ENCODE measurements around the gene SCYGR6. TPM values are rescaled to one million over a fixed set of nuclear protein-coding genes. Genes with fewer than 3 reads are reported as not detected.

SCYGR6 gene
- total RNA-seq, 1 experiment from 2014 or later: not detected

GRCh38 chr2:227707390-227707789 lies 17.2 kb downstream of the SCYGR6 start:
- H3K9me3 Mint-ChIP-seq: peaks cover 6% of the 10 kb centered on the region
- H3K4me3 Mint-ChIP-seq: no peak overlapping the region
- H3K36me3 Mint-ChIP-seq: peaks cover 11% of the 10 kb centered on the region
- ATAC-seq (no peak), DNase-seq (ENCODE audit: low spot score) (no peak)
- POLR2A ChIA-PET: no interaction called here
- H3K27ac Mint-ChIP-seq: no peak overlapping the region
- no peaks in the 10 kb centered on the region for H3K27me3 Mint-ChIP-seq (ENCODE audit: low read depth)
- CTCF ChIA-PET: no interaction called here
- 0 out of 2 replicates have a peak, but pooled peaks cover 3% of the 10 kb centered on the region for H3K4me1 Mint-ChIP-seq
- no peak for TF ChIP-seq MXD4 (CRISPR knock-in tag; IDR thresholded peaks at IDR 0.05; ENCODE audit: borderline replicate concordance)
- TF ChIP-seq HMGA2 (CRISPR knock-in tag; IDR thresholded peaks at IDR 0.05): peak; percentile 54

GRCh38 chr2:227706859-227707258 lies 17.7 kb downstream of the SCYGR6 start:
- no peak overlapping the region for H3K4me3 Mint-ChIP-seq
- H3K27me3 Mint-ChIP-seq (ENCODE audit: low read depth): no peaks in the 10 kb centered on the region
- H3K9me3 Mint-ChIP-seq: peaks cover 9% of the 10 kb centered on the region
- DNase-seq (ENCODE audit: low spot score): no peak
- POLR2A ChIA-PET: no interaction called here
- peaks cover 15% of the 10 kb centered on the region for H3K36me3 Mint-ChIP-seq
- H3K4me1 Mint-ChIP-seq: 0 out of 2 replicates have a peak, but pooled peaks cover 3% of the 10 kb centered on the region
- CTCF ChIA-PET: no interaction called here
- ATAC-seq: no peak
- TF ChIP-seq OVOL2 (CRISPR knock-in tag; IDR thresholded peaks at IDR 0.05; ENCODE audit: borderline replicate concordance) (no peak), MAX (CRISPR knock-in tag; IDR thresholded peaks at IDR 0.05) (no peak), NFYB (CRISPR knock-in tag; conservative IDR thresholded peaks at IDR 0.05; ENCODE audit: low read depth) (no peak)
- no peak overlapping the region for H3K27ac Mint-ChIP-seq

- no peaks in the 10 kb centered on the region for H3K27me3 Mint-ChIP-seq (ENCODE audit: low read depth)
- ATAC-seq (no peak), DNase-seq (ENCODE audit: low spot score) (no peak)
- CTCF ChIA-PET: no interaction called here
- H3K27ac Mint-ChIP-seq: no peak overlapping the region
- 0 out of 2 replicates have a peak, but pooled peaks cover 10% of the 10 kb centered on the region for H3K9me3 Mint-ChIP-seq
- POLR2A ChIA-PET: interaction anchor here (0.5 kb wide), 1 partner anchor 18 kb away, joined by 4 read pairs; no protein-coding TSS in a partner anchor
- 0 out of 2 replicates have a peak, but pooled peaks cover 3% of the 10 kb centered on the region for H3K4me1 Mint-ChIP-seq
- H3K36me3 Mint-ChIP-seq: peaks cover 20% of the 10 kb centered on the region
- no peak overlapping the region for H3K4me3 Mint-ChIP-seq
- TF ChIP-seq PREB (CRISPR knock-in tag; IDR thresholded peaks at IDR 0.05; ENCODE audit: borderline replicate concordance) (no peak), ERG (CRISPR knock-in tag; IDR thresholded peaks at IDR 0.05) (no peak), E2F4 (CRISPR knock-in tag; IDR thresholded peaks at IDR 0.05; ENCODE audit: borderline replicate concordance, low read depth) (no peak), ZNF138 (CRISPR knock-in tag; conservative IDR thresholded peaks at IDR 0.05) (no peak), E2F1 (CRISPR knock-in tag; IDR thresholded peaks at IDR 0.05) (no peak), ZNF425 (CRISPR knock-in tag; conservative IDR thresholded peaks at IDR 0.05) (no peak), EMX1 (CRISPR knock-in tag; IDR thresholded peaks at IDR 0.05) (no peak), NFE2L1 (CRISPR knock-in tag; IDR thresholded peaks at IDR 0.05) (no peak), JAZF1 (CRISPR knock-in tag; IDR thresholded peaks at IDR 0.05) (no peak), ARID4B (CRISPR knock-in tag; IDR thresholded peaks at IDR 0.05; ENCODE audit: borderline replicate concordance) (no peak)
These were observed 20.6 kb downstream of the SCYGR6 start for GRCh38 chr2:227703961-227704360.
